Stimulated activated naive CD4-positive, alpha-beta T cell treated with Interleukin-2 at 50 U/mL for 16 hours (primary cell): ENCODE data around the gene SIM1.

Source experiments
- DNase-seq: peaks from one replicate; lab custom pipeline; 2025; lab: John Stamatoyannopoulos, UW

SIM1 gene

DNA sequence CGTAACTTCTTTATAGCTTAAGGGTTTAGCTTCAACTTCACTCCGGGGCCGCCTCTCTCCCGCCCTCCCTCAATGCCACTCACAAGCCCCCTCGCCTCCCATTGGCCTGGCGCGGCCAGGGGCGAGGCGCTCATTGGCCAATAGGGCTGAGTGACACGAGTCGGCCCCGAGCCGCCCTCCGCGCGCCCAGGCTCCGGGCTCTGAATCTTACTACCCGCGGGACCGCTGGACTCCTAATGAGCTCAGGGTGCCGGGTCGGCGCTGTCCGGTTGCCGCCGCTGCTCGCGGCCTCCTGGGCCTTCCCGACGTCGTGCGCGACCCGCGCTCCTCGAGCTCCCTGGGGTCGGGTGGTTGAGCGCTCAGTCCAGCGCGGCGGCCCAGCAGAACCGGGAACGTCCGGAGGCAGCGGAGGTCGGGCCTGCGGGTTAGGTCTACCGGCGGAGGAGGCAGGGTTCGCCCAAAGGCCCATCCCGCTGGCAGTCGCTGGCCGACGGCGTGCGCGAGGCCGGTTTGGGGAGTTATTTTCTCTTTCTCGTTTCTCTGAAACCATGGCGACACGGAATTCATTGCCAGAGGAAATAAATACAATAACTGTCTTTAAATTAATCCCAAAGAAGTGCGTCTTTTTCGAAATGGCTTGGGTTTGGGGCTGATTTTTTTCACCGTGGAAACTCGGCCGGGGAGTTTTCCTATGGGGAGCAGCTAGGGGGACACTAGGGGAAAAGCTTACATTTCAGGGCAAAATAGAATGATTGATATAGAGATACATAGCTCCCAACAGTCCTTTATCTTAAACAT is at the start of gene SIM1:
SIM1 (minus strand) TSS at position 19 of the 798 bp plus-strand sequence. CDS start 1,453 bp downstream, outside the sequence.
- no peak for DNase-seq

GRCh38 chr6:100512203-100512862 is 47.6 kb upstream of the SIM1 start:
- DNase-seq: no peak

- no peak for DNase-seq
Measured at GRCh38 chr6:100509101-100509500, 44.4 kb upstream of the SIM1 start.

- DNase-seq: no peak
Measured at GRCh38 chr6:100506651-100507050, 41.9 kb upstream of the SIM1 start.

DNA sequence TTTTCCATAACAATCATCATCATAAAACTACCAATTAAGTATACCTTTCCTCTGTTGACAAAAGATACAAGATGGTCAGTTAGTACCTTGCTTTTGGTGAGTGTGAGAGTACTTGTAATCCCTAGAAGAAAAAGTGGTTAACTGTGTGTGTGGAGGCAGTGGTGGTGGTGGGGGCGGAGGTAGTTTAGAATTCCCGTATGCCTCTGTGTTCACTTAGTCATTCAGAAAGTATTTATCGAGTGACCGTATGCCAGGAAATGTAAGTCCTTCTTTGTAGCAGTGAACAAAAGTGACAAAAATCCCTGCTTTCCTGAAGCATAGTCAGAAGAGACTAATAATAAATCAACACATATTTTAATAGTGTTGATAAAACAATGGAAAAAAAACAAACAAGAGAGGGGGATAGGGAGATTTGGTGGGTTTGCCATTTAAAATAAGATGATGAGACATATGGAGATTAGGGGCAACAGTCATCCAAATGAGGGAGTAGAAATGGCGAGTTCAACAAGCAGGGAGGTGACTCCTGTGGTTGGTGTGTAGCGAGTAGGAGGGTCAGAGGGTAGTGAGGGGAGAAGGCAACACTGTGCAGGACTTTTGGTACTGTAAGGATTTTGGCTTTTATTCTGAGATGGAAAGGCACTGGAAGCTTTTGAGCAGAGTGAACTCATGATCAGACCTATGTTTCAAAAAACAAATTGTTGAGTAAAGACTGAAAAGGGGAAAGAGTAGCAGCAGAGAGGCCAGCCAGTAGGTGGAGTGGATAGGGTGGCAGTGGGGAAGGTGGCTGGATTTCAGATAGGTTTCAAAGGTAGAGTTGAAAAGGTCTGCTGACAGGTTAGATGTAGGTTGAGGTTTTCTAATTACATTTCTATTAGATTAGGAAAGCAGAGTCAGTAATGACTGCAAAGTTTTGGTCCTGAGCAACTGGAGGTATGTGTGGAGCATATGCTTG is 40.3 kb upstream of the SIM1 start:
- DNase-seq: no peak

DNA sequence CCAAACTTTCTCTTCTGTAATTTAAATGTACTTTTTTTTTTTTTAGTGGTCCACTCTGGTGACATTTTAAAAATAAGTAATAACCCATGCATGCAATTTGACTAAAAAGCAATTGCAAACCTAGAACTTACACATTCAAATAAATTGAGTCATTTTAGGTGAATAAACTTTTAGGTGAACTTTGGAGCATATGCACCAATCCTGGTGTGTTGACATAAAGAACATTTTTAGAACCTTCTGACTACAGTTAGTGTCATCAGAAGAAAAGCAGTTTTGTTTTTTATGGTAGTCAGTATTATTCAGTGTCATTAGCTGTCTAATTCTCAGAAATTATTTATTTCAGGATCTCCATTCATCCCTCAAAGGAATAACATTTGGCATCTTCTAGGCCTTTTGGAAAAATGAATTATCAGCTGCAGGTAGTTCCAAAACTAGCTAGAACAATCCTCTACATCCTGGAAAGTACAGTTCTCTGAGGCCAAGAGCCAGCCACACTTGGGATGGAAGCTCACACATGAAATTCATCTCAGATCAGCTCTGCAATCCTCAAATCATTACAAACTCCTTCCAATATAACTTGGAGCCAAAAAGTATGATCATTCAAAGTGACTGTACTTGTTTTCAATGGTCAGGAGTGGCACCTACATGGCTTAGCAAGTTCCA is 38.5 kb upstream of the SIM1 start:
- DNase-seq: no peak

DNA sequence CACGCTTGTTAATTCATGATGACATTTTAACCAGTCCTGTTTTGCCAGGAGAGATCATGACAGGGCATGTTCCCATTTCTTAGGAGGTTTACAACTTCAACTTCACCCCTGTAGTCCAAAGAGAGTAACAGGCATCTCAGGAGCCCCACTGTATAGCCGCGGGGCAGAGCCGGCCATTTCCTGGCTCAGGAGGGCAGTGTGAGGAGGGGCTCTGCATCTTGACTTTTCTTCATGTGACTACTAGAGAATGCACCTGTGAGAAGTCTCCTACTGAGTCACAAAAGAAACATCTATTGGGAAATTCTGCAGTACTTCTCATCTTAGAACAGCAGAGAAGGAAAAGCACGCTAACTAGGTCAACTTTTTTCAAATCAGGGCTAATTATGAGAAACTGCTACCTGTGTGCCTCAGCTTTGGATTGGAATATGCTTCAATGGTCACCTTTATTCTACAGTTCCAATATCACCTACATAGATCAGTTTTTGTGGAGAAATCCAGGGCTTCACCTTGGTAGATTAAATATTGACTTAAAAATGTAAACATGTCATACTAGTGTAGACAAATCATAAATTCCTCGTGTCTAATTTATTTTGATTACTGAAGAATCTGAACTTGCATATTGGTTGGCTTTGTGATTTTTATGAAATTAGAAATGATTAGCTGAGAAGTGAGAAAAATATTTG is 28.6 kb upstream of the SIM1 start:
- DNase-seq: no peak

DNA sequence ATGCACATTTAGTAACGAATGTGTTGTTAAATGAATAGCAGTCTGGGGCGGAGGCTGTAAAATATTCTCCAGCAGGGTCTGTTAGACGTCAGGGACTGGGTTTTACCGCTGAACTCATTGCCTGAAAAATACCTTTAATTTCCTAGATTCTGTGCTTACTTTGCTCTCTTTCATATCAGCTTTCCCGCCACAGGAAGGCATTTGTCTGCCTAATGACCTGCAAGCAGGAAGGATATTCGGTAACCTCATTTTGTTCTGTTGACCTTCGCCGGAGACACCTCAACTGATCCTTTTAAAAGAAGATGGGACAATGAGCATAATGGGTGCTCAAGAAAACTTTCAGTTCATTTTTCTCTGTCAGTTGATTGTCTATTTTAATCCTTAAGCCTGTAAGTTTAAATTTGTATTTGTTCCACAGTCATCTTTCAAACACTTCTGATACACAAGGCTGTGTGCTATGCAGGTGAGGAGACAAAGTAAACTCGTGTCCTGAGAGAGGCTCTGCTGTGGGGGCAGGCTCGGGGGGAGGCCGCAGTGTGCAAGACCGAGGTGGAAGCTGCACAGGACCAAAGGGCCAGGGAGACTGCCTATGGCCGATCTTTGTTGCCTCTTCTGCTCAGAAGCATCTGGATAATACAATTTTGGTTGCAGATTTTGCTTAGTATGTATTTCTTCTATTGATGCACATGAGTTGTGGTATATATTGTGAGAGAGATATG is 27.4 kb upstream of the SIM1 start:
- DNase-seq: no peak

DNA sequence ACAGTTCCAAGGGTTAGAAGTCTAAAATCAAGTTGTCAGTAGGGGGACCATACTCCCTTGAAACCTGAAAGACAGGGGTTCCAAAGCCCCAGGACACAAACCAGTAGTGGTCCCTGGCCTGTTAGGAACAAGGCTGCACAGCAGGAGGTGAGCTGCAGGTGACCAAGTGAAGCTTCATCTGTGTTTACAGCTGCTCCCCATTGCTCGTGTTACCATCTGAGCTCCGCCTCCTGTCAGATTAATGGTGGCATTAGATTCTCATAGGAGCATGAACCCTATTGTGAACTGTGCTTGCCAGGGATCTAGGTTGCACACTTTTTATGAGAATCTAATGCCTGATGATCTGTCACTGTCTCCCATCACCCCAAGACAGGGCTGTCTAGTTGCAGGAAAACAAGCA is 25.3 kb upstream of the SIM1 start:
- DNase-seq: no peak

- no peak for DNase-seq
Measured at GRCh38 chr6:100488244-100488643, 23.5 kb upstream of the SIM1 start.

- DNase-seq: no peak
Measured at GRCh38 chr6:100487638-100488037, 22.9 kb upstream of the SIM1 start.

- no peak for DNase-seq
Measured at GRCh38 chr6:100485268-100485667, 20.5 kb upstream of the SIM1 start.

DNA sequence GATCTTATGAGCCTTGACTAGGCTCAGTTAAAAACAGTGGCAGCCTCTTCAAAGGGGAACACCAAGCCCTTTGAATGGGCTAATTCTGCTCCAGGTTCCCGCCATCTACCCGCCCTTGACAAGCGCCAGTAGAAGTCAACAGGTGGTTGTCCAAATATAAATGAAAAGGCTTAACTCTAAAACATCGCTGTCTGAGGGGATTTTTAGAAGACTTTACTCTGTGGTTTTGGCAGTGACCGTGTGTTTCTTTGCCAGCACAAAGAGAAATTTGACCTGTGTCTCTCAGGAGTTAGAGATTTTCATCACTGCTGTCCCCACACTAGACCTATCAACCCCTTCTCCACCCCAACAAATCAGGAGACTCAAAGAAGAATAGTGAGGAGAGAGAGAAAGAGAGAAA is 19.8 kb upstream of the SIM1 start:
- no peak for DNase-seq

- DNase-seq: no peak
Measured at GRCh38 chr6:100482698-100483097, 18.0 kb upstream of the SIM1 start.

DNA sequence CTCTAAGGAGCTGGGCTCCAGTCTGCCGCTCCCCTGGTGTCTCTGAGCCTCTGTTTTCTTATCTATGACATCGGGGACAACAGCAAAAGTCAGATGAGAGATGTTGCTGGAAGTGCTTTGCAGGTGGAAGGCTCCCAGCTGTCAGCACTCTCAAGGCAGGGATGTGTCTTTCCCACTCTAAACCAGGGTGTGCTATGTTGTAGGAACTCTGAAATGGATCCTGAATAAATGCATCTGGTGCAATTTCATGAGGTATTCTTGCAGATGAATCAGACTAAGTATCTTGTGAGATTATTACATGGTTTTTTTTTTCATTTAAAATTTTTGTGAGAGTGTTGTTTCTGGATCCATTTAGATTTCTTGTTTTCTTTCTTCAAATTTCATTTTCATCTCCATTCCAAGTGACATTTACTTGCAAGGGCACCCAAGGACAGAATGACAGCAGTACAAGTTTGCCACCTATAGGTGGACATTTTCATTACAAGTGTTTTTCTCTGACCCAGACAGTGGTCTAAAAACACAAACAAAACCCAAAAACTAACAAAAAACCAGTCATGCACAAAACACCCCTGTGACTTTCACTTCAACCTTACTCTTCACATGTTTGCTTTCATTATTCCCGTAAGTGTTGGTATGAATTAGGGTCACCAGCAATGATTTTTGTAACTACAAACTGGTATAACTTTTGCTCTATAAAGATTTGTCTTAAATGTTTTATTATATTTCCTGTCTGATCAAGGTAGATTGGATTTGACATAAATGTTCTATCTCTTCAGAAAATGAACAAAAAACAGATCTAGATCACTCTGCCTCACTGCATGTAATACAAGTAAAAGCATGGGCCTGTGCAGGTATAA is 14.7 kb upstream of the SIM1 start:
- DNase-seq: no peak

DNA sequence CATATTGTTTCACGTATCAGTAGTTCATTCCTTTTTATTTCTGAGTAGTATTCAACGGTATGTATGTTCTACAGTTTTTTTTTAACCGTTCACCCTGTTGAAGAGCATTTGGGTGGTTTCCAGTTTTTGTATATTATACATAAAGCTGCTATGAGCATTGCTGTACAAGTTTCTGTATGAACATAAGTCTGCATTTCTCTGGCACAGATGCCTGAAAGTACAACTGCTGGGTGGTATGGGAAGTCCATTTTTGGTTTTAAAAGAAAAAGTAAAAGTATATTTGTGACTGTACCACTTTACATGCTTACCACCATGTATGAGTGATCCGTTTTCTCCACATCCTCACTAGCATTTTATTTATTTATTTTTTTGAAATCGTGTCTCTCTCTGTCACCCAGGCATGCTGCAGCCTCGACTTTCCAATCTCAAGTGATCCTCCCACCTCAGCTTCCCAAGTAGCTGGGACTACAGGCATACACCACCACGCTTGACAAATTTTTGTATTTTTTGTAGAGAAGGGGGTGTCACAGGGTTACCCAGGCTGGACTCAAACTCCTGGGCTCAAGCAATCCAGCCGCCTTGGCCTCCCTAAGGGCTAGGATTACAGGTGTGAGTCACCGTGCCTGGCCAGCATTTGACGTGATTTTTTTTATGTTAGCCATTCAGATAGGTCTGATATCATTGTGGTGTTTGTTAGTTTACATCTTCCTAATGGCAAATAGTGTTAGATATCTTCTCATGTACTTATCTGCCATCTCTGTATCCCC is 11.0 kb upstream of the SIM1 start:
- no peak for DNase-seq

DNA sequence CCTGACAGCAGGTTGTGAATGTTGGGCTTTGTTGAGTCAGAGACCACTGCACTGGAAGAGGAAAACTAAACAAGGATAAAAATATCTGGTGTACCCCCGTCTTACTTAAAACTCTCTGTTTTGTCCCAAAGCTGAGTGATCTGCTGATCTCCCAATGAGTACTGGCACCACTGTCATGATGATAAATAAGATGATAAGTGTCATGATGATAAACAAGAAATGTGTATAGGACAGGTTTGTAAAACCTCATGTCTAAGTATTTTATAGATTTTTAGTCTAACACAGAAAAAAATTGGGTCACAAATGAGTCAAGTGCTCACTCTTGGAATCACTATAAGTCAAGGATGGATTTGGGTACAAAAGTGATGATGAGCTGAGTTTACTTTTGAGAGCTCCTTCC is 8.5 kb upstream of the SIM1 start:
- DNase-seq: no peak

GRCh38 chr6:100472674-100473073 is 8.0 kb upstream of the SIM1 start:
- no peak for DNase-seq
